Measurements from ENCODE around the gene COL9A3.
A peak's percentile ranks its signal among the peaks of the same experiment; 100 is the strongest.

The COL9A3 gene

GRCh38 chr20:62812181-62812906 is 4.5 kb upstream of the COL9A3 start:
- no peak for DNase-seq

- no peak for DNase-seq
Observed at GRCh38 chr20:62812907-62813200, 4.0 kb upstream of the COL9A3 start.

GRCh38 chr20:62813588-62813987 is 3.3 kb upstream of the COL9A3 start:
- DNase-seq: no peak

GRCh38 chr20:62814060-62814708 is 2.7 kb upstream of the COL9A3 start:
- DNase-seq: no peak

- DNase-seq: no peak
Observed at GRCh38 chr20:62814709-62815065, 2.2 kb upstream of the COL9A3 start.

GRCh38 chr20:62815066-62815991 is 1.5 kb upstream of the COL9A3 start:
- no peak for DNase-seq

- DNase-seq: no peak
Observed at GRCh38 chr20:62816031-62816883, 593 bp upstream of the COL9A3 start.

- no peak for DNase-seq
Observed at GRCh38 chr20:62817975-62818591, 1.2 kb downstream of the COL9A3 start.

- DNase-seq: no peak
Observed at GRCh38 chr20:62818592-62819493, 2.0 kb downstream of the COL9A3 start.

- DNase-seq: no peak
Observed at GRCh38 chr20:62819494-62820174, 2.8 kb downstream of the COL9A3 start.

- DNase-seq: no peak
Observed at GRCh38 chr20:62820208-62820961, 3.5 kb downstream of the COL9A3 start.

GRCh38 chr20:62820962-62821725 is 4.3 kb downstream of the COL9A3 start:
- no peak for DNase-seq

GRCh38 chr20:62821726-62822210 is 4.9 kb downstream of the COL9A3 start:
- no peak for DNase-seq

- DNase-seq: no peak
Observed at GRCh38 chr20:62822239-62822787, 5.5 kb downstream of the COL9A3 start.

- DNase-seq: peak; percentile 37
Observed at GRCh38 chr20:62822788-62823651, 6.2 kb downstream of the COL9A3 start.

GRCh38 chr20:62823688-62824475 is 7.0 kb downstream of the COL9A3 start:
- no peak for DNase-seq
